ENCODE data around the gene MAIP1.
A peak's percentile ranks its signal among the peaks of the same experiment; 100 is the strongest.

MAIP1 gene

DNA sequence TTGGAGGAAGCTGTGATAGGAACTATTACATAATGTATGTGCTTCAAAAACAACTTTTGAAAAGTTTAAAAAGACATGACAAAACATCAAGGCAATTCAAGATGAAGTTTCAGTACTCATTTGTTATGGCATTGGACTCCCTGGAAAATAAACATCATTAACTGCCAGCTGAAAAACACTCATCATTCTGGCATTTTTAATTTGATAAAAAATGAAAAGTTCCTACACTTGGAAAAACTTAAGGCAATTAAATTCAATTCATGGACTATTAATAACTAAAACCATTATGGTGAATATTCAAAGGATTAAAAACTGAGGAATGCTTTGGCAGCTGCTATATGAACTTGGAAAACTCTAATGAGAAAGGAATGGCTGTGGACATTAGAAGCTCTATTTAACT, 8.5 kb upstream of the MAIP1 start:
- no peak for DNase-seq (ENCODE audit: low read depth in 3 of 3)

- DNase-seq (ENCODE audit: low read depth in 3 of 3) = no peak
These were observed 5.0 kb upstream of the MAIP1 start for GRCh38 chr2:199950396-199950795.

- no peak for DNase-seq (ENCODE audit: low read depth in 3 of 3)
These were observed 4.4 kb upstream of the MAIP1 start for GRCh38 chr2:199951023-199951422.

DNA sequence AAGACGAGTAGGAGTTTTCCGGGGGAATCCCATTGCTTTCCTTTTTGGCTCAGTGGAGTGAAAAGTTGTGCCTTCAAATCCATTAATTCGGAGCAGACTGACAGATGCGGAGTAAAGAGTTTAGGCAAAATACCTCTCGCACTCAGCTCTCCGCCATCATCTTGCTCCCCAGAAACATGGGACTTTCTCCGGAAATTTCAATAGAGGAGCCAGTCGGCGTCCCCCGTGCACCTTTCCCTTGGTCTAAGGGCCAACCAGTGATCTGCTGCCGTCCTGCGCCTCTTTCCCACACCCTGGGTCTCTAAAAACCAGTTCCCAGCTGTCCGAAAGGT, 409 bp upstream of the MAIP1 start:
- DNase-seq (ENCODE audit: low read depth in 3 of 3) = no peak

- DNase-seq (ENCODE audit: low read depth in 3 of 3) = no peak
These were observed 639 bp downstream of the MAIP1 start for GRCh38 chr2:199956062-199956380.

GRCh38 chr2:199958014-199958413, 2.6 kb downstream of the MAIP1 start:
- no peak for DNase-seq (ENCODE audit: low read depth in 3 of 3)

- no peak for DNase-seq (ENCODE audit: low read depth in 3 of 3)
These were observed 6.8 kb downstream of the MAIP1 start for GRCh38 chr2:199962203-199962602.

- DNase-seq (ENCODE audit: low read depth in 3 of 3) = no peak
These were observed 11.0 kb downstream of the MAIP1 start for GRCh38 chr2:199966405-199966804.

- DNase-seq (ENCODE audit: low read depth in 3 of 3) = no peak
These were observed 11.6 kb downstream of the MAIP1 start for GRCh38 chr2:199966976-199967375.

DNA sequence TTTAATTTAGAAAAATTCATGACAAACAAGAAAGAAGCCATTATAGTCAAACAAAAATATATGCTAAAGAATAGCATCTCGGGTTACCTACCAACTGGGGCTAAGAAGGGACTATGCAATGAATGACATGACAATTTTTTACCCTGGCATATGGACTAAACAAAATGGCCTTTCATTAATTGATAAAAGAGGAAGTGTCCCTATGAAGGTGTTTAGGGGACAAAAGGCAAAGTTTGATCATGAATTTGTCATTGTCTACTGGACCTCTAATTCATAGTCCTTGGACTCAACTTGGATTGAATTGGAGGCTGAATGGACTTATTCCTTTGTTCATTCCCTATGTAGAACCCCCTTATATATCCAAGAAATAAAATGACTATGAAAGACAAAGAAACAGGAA, 12.7 kb downstream of the MAIP1 start:
- DNase-seq (ENCODE audit: low read depth in 3 of 3) = no peak

DNA sequence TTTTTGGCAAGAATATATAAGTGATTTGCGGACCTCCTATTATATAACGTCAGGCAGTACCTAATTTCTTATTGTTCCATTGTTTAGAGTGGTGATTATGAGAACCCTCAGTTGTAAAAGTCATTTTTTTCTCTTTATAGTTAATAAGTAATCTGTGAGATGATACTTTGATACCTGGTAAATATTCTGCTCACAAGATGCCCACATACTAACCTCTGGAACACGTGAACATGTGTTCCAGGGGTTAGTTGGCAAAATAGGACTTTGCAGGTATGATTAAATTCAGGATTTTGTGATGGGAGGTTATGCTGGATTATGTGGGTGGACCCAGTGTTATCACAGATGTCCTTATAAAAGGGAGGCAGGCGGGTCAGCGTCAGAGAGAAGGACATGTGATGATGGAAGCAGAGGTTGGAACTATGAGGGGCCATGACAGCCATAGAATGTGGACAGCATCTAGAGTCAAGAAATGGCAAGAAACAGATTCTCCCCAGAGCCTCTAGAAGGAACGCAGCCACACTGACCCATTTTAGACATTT, 16.8 kb downstream of the MAIP1 start:
- DNase-seq (ENCODE audit: low read depth in 3 of 3) = no peak

DNA sequence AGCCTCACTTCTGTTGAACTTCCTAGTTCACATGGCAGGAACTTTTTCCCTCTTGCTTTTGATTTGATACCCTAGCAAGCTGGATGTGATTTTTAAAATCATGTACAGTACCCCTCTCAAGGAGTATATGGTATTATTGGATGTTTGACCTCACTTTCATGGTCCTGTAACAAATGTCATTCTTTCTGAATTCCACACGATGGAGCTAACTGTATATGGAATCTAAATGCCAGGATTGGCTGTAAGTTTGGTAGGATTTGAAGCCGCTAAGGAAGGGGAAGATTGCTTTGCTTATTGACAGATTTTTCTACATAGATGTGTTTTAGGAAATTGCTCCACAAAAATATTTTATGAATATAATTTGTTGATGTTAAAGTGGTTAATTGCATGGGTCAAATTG, 18.3 kb downstream of the MAIP1 start:
- DNase-seq (ENCODE audit: low read depth in 3 of 3) = no peak

- no peak for DNase-seq (ENCODE audit: low read depth in 3 of 3)
These were observed 20.0 kb downstream of the MAIP1 start for GRCh38 chr2:199975273-199975895.

- DNase-seq (ENCODE audit: low read depth in 3 of 3) = peak in 1 of 3 experiments; percentile 30
These were observed 22.6 kb downstream of the MAIP1 start for GRCh38 chr2:199977984-199978415.

- DNase-seq (ENCODE audit: low read depth in 3 of 3) = no peak
These were observed 24.0 kb downstream of the MAIP1 start for GRCh38 chr2:199979398-199979797.

DNA sequence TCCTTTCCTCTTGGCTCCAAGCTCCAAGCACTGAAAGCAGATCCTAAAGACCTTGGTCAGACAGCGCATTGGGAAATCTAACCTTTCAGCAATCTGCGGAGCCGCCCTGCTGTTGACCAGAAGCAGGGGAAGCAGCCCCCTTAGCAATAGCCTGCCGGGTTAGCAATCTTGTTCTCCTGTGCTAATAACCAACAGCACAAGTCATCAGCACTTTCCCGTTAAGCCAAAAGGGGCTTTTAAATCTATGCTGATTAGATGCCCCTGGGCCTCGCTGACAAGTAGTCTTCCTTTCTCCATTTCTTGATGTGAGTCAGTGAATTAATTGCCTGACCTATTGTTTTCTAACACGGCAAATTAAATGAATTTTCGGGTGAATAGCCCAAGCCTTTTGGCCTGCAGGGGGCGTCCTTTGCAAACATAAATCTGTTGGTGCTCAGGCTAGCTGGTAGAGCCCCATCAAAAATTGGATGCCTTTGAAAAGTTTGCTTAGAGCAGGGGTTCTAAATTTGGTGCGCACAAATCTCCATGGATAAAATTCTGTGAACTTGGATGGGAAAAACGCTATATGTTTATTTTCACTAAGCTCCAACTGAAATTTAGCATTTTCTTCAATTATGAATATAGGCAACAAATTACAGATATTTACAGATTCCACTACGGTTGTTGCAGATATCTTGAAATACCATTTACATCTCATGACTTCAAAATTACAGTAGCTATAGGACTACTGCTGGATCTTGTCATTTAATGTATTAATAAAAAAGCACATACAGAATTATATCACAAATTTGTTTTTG, 24.6 kb downstream of the MAIP1 start:
- peak; percentile 60 to 79 (median 75) for DNase-seq (ENCODE audit: low read depth in 3 of 3)

DNA sequence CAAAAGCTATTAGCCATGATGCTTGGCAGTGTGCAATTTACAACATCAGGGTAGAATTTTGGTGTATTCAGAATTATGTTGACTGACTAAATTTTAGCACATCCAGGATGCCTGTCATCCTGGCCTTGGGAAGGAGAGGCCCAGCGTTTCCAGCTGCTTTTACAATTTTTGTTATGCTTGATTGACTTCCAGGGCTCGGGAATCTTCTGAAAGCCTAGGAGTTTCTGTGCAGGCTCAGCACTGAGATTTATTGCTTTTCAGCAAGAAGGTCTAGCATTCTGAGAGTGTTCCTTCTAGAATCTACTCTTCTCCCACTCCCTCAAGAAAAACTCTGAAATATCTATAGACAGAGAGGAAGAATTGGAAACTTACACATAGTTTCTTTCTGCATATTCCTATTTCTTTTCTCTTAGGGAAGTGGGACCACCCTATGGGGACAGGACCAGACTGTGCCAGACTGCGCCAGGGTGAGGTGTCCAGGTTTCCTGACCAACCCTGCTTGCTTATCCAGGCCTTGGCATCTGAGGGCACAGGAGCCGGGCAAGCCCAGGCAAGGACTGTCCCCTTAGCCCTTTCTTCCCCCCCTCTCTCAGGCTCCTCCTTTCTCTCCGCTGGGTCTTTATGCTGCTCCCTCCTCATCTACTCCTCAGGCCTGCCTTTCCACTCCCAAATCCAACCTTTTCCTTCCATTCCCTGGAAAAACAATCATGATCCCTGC, 26.9 kb downstream of the MAIP1 start:
- DNase-seq (ENCODE audit: low read depth in 3 of 3) = no peak

DNA sequence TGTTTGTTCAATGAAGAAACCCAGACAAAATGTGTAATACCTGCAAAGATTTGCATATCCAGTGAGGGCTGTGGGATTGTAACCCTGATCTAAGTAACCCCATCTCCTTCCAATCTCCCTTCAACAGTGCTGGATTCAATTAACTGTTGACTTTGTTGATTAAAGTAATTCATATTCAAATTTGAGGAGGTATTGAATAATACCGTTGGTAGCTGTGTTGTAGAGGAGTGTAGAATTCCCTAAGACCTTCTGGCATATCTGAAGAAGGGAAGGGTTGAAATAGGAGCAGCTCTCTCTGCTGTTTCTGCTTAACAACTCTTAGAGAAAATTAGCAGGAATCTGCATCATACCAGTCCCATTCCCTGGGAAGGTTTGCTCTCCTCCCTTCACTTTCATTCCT, 28.2 kb downstream of the MAIP1 start:
- DNase-seq (ENCODE audit: low read depth in 3 of 3) = no peak

DNA sequence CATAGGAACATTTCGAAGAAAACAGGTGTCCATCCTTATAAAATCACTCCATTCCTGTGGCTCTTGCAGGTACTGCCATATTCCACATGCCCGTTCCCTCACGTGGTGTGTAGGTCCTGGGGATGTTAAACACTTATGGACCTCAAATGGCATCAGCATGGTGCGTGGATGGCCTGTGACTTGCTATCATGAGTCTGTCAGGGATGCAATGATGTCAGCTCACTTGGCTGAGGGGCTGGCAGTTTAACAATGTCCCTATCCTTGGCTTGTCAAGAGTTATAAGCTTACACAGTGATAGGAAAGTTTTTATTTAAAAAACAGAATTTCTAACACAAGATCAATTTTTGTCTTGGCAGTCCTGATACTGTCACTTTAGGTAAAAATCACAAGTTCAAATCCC, 28.8 kb downstream of the MAIP1 start:
- DNase-seq (ENCODE audit: low read depth in 3 of 3) = no peak

GRCh38 chr2:199984755-199985154, 29.4 kb downstream of the MAIP1 start:
- no peak for DNase-seq (ENCODE audit: low read depth in 3 of 3)

- peak; percentile 14 to 55 (median 25) for DNase-seq (ENCODE audit: low read depth in 3 of 3)
These were observed 30.3 kb downstream of the MAIP1 start for GRCh38 chr2:199985625-199986207.

DNA sequence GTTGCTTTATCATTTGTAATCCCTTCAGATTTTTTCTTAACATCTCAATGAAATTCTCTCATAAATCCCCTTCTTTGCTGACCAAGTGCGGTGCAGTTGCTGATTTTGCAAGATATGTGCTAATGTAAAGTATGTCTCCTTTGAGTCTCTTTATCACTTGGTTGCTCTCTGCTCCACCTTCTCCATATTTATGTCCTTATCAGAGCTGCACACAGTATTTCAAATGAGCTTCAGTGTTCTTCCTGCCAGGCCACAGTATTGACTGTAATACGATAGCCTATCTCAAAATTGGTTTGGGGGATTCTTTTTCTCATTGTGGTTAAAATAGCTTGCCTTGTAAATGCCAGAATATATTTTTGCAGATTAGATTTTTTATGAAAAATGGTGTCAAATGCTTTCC, 32.2 kb downstream of the MAIP1 start:
- no peak for DNase-seq (ENCODE audit: low read depth in 3 of 3)

Data from stimulated activated CD4-positive, alpha-beta T cell treated with anti-CD3 and anti-CD28 coated beads, TNF-alpha, amount 100 ng/mL, for 24 hours (primary cell).